GM21360 (cell line): Measurements from ENCODE around the gene PGM1.

ENCODE experiments used
- ATAC-seq: cut with Tn5 transposase; IDR thresholded peaks from one replicate; pipeline ENCODE4 v1.9.1; 2021; ENCODE audit warnings: mild to moderate bottlenecking, moderate library complexity; ENCODE audit not compliant: unreplicated experiment

PGM1 gene

GRCh38 chr1:63630666-63631065 lies 37.5 kb downstream of the PGM1 start:
- ATAC-seq = no peak

GRCh38 chr1:63632110-63632509 lies 38.9 kb downstream of the PGM1 start:
- ATAC-seq = no peak

GRCh38 chr1:63633281-63633680 lies 40.1 kb downstream of the PGM1 start:
- no peak for ATAC-seq

- no peak for ATAC-seq
These were observed 41.3 kb downstream of the PGM1 start for GRCh38 chr1:63634471-63634870.

GRCh38 chr1:63635681-63636080 lies 42.5 kb downstream of the PGM1 start:
- ATAC-seq = no peak

GRCh38 chr1:63636192-63637105 lies 43.2 kb downstream of the PGM1 start:
- ATAC-seq = no peak

- no peak for ATAC-seq
These were observed 45.3 kb downstream of the PGM1 start for GRCh38 chr1:63638471-63638870.

GRCh38 chr1:63638875-63639274 lies 45.7 kb downstream of the PGM1 start:
- no peak for ATAC-seq

- ATAC-seq = no peak
These were observed 47.7 kb downstream of the PGM1 start for GRCh38 chr1:63640633-63641567.

GRCh38 chr1:63641615-63642014 lies 48.4 kb downstream of the PGM1 start:
- ATAC-seq = no peak

GRCh38 chr1:63642901-63643300 lies 49.7 kb downstream of the PGM1 start:
- ATAC-seq = no peak

GRCh38 chr1:63643517-63643916 lies 50.3 kb downstream of the PGM1 start:
- ATAC-seq = no peak

GRCh38 chr1:63643926-63644325 lies 50.7 kb downstream of the PGM1 start:
- no peak for ATAC-seq

GRCh38 chr1:63645317-63645716 lies 52.1 kb downstream of the PGM1 start:
- ATAC-seq = no peak

GRCh38 chr1:63648689-63649088 lies 55.5 kb downstream of the PGM1 start:
- ATAC-seq = no peak

GRCh38 chr1:63651161-63651701 lies 58.0 kb downstream of the PGM1 start:
- no peak for ATAC-seq

GRCh38 chr1:63653976-63654375 lies 60.8 kb downstream of the PGM1 start:
- ATAC-seq = no peak

- no peak for ATAC-seq
These were observed 66.2 kb downstream of the PGM1 start for GRCh38 chr1:63659448-63659847.

GRCh38 chr1:63662056-63662836 lies 69.0 kb downstream of the PGM1 start:
- no peak for ATAC-seq

GRCh38 chr1:63662841-63663240 lies 69.6 kb downstream of the PGM1 start:
- ATAC-seq = no peak

GRCh38 chr1:63663301-63663700 lies 70.1 kb downstream of the PGM1 start:
- no peak for ATAC-seq
